Activated CD8-positive, alpha-beta T cell treated with anti-CD3 and anti-CD28 coated beads, Interleukin-2, amount 10 ng/mL, durations not matched to agents 7 days and 5 days (primary cell): ENCODE results near the gene PGLYRP2. TPM values are rescaled to one million over a fixed set of nuclear protein-coding genes. Genes with fewer than 3 reads are reported as not detected.

Source experiments
- microRNA-seq: library from miRNA; unstranded; fragments of <30 nt; microRNA quantifications from one replicate; pipeline ENCODE4 v1.2.0, GENCODE V29; 2022
- total RNA-seq, 2 experiments: library from RNA; stranded (reverse); gene quantifications; one replicate each; pipeline ENCODE4 v1.2.3, GENCODE V29; 2021

PGLYRP2 gene
- total RNA-seq, 2 experiments from 2014 or later = not detected

Small RNAs within 50 kb of the gene (microRNA-seq; reads per million reads assigned to microRNA genes)
- not detected for gene MIR1470

Other genes starting within 250 kb of the PGLYRP2 start
- under 1 TPM; 0.21 to 0.29 TPM for gene EPHX3, start 247.1 kb downstream of the PGLYRP2 start, total RNA-seq
- gene BRD4, start 147.0 kb downstream of the PGLYRP2 start, total RNA-seq = 100 to 1,000 TPM; 102 to 108 TPM
- gene AKAP8, start 99.7 kb downstream of the PGLYRP2 start, total RNA-seq = 10 to 100 TPM; 47.4 to 48.0 TPM
- 10 to 100 TPM; 83.8 to 86.7 TPM for gene AKAP8L, start 60.5 kb downstream of the PGLYRP2 start, total RNA-seq
- gene WIZ, start 29.5 kb downstream of the PGLYRP2 start, total RNA-seq = 10 to 100 TPM; 31.6 to 32.7 TPM
- 100 to 1,000 TPM; 104 to 107 TPM for gene RASAL3, start 15.0 kb downstream of the PGLYRP2 start, total RNA-seq
- gene CYP4F22, start 29.0 kb upstream of the PGLYRP2 start, total RNA-seq = 1 to 10 TPM; 5.8 to 6.2 TPM
- not detected for gene CYP4F8, start 135.7 kb upstream of the PGLYRP2 start, total RNA-seq
- gene CYP4F3, start 161.4 kb upstream of the PGLYRP2 start, total RNA-seq = not detected
- gene CYP4F12, start 193.6 kb upstream of the PGLYRP2 start, total RNA-seq = not detected
- gene OR10H2, start 248.5 kb upstream of the PGLYRP2 start, total RNA-seq = not detected